K562 (cell line): ENCODE results near the gene SGIP1.

Experiments used
- CC2D1A ChIP-seq: fragments of 450-650 bp; IDR thresholded peaks from 2 replicates; pipeline ENCODE4 v1.6.1; 2017; ENCODE audit warnings: mild to moderate bottlenecking
- EGR1 ChIP-seq: fragments of 450-650 bp; conservative IDR thresholded peaks from 2 replicates; pipeline ENCODE4 v1.6.1; 2017; ENCODE audit warnings: mild to moderate bottlenecking
- GMEB1 ChIP-seq: fragments of 250-450 bp; sonication (Bioruptor Pico); IDR thresholded peaks from 2 replicates; pipeline ENCODE4 v1.4.0; 2020; ENCODE audit warnings: mild to moderate bottlenecking
- POLR2AphosphoS5 ChIP-seq: IDR thresholded peaks from 2 replicates; pipeline ENCODE4 v1.6.1; 2011; ENCODE audit warnings: mild to moderate bottlenecking, low read depth, low read length, moderate library complexity; ENCODE audit not compliant: control insufficient read depth, insufficient read depth
- ZZZ3 ChIP-seq: fragments of 450-650 bp; IDR thresholded peaks from 2 replicates; pipeline ENCODE4 v1.6.1; 2016; ENCODE audit warnings: antibody characterized with exemption, mild to moderate bottlenecking, moderate library complexity

GRCh38 chr1:66685670-66686069, 151.7 kb downstream of the SGIP1 start:
- TF ChIP-seq ZZZ3 = no peak
- TF ChIP-seq CC2D1A = no peak
- TF ChIP-seq EGR1 = no peak
- TF ChIP-seq POLR2AphosphoS5 = no peak
- TF ChIP-seq GMEB1 (CRISPR knock-in tag) = no peak
